Panc1 (cell line): Measurements from ENCODE around the gene TMEM204. TPM values are rescaled to one million over a fixed set of nuclear protein-coding genes. Genes with fewer than 3 reads are reported as not detected.

Experiments
- ATAC-seq: fragments of 200-7000 bp; cut with Tn5 transposase; 2 replicates; pipeline ENCODE4 v1.9.1; 2020; ENCODE audit warnings: mild to moderate bottlenecking, moderate library complexity
- BruUV-seq: library from RNA; stranded (reverse); fragments of 400-500 nt; replicated peaks from 2 replicates; lab custom pipeline; 2021; lab: Mats Ljungman, UMichigan
- CTCF ChIA-PET: fragments of 300-600 bp; sonication (Branson Sonifier 250); formaldehyde crosslinking; loops from one replicate; lab custom pipeline; 2022; ENCODE audit warnings: antibody characterized with exemption; lab: Charles Lee
- POLR2A ChIA-PET: fragments of 300-600 bp; sonication (Branson Sonifier 250); formaldehyde crosslinking; loops from one replicate; lab custom pipeline; 2022; ENCODE audit warnings: antibody characterized with exemption; lab: Charles Lee
- DNase-seq: peaks from one replicate; pipeline ENCODE4 v3.0.0-alpha.2; 2010; ENCODE audit warnings: low read depth, low spot score
- H3K27ac ChIP-seq: 2 replicates; pipeline ENCODE4 v1.5.1; 2011; ENCODE audit warnings: mild to moderate bottlenecking, low read length, inconsistent platforms
- H3K27me3 ChIP-seq: fragments of 200-500 bp; sonication (Bioruptor generic); 2 replicates; pipeline ENCODE4 v1.6.0; 2014; ENCODE audit warnings: low read length, inconsistent platforms; ENCODE audit not compliant: control insufficient read depth, insufficient read depth
- H3K36me3 ChIP-seq: fragments of 200-500 bp; sonication (Bioruptor generic); 2 replicates; pipeline ENCODE4 v1.5.1; 2014; ENCODE audit warnings: inconsistent platforms, mild to moderate bottlenecking, low read length, moderate library complexity; ENCODE audit not compliant: control insufficient read depth, insufficient read depth
- H3K4me1 ChIP-seq: 2 replicates; pipeline ENCODE4 v1.5.1; 2011; ENCODE audit warnings: inconsistent platforms, mild to moderate bottlenecking, low read length, moderate library complexity; ENCODE audit not compliant: control insufficient read depth, insufficient read depth
- H3K4me3 ChIP-seq, 2 experiments: 2 replicates each; pipeline ENCODE4 v1.5.1; 2011 to 2012; ENCODE audit warnings: low read depth in 2 of 2, low read length in 2 of 2, mild to moderate bottlenecking in 2 of 2, inconsistent platforms in 1 of 2, moderate library complexity in 1 of 2
- H3K9me3 ChIP-seq: fragments of 200-500 bp; sonication (Bioruptor generic); 2 replicates; pipeline ENCODE4 v1.5.1; 2014; ENCODE audit warnings: low read depth, mild to moderate bottlenecking, inconsistent platforms, low read length, moderate library complexity; ENCODE audit not compliant: control insufficient read depth, insufficient read depth
- POLR2AphosphoS5 ChIP-seq: IDR thresholded peaks from 2 replicates; pipeline ENCODE4 v1.6.1; 2012; ENCODE audit warnings: mild to moderate bottlenecking, low read depth, low read length, moderate library complexity
- SIN3A ChIP-seq: IDR thresholded peaks from 2 replicates; pipeline ENCODE4 v1.6.1; 2012; ENCODE audit warnings: low read depth, mild to moderate bottlenecking, low read length, moderate library complexity, borderline replicate concordance; ENCODE audit not compliant: insufficient read depth
- TCF7L2 ChIP-seq: IDR thresholded peaks from 2 replicates; pipeline ENCODE4 v1.6.1; 2011; ENCODE audit warnings: mild to moderate bottlenecking, low read depth, low read length, inconsistent platforms
- in situ Hi-C: cut with HindIII; loops from 2 replicates; pipeline ENCODE4 v1.10.0; 2016; ENCODE audit warnings: low sequenced_read_pairs, low pct_unique_long_range_greater_than_20kb
- intact Hi-C: fragments of 100-400 bp; cut with micrococcal nuclease; formaldehyde crosslinking; loops from one replicate; pipeline ENCODE4 v1.10.0; 2022; ENCODE audit not compliant: unreplicated experiment
- total RNA-seq: library from RNA; stranded (reverse); gene quantifications from one replicate; pipeline ENCODE4 v1.2.1, GENCODE V29; 2021; ENCODE audit not compliant: unreplicated experiment
- TF ChIP-seq, protein P1 (sequence below): fragments of 450-650 bp; IDR thresholded peaks from 2 replicates; pipeline ENCODE4 v1.5.1; 2017; ENCODE audit warnings: mild to moderate bottlenecking
- TF ChIP-seq, protein P2 (sequence below), 2 experiments: IDR thresholded peaks; 2 replicates each; pipeline ENCODE4 v1.6.1; 2011 to 2012; ENCODE audit warnings: low read depth in 2 of 2, control low read depth in 1 of 2, low read length in 1 of 2, mild to moderate bottlenecking in 1 of 2, moderate library complexity in 1 of 2; ENCODE audit not compliant: insufficient read depth in 1 of 2

The TMEM204 gene
- total RNA-seq, 1 experiment from 2014 or later, result 0.13 TPM

DNA sequence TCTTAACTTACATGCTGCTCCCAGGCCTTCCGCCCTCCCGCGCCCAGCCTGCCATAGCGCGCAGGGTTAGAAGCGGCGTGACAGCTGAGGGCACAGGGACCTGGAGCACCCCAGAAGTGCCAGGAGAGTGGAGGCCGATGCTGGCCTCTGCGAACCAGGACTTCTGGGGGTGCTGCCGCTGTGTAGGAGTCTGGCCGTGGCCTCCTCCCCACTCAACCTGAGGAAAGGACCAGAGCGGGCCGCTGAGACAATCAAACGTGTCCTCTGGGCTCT, 1.9 kb upstream of the TMEM204 start:
- in situ Hi-C loops, result no loop called here
- ChIA-PET CTCF (no interaction called here), POLR2A (no interaction called here)

DNA sequence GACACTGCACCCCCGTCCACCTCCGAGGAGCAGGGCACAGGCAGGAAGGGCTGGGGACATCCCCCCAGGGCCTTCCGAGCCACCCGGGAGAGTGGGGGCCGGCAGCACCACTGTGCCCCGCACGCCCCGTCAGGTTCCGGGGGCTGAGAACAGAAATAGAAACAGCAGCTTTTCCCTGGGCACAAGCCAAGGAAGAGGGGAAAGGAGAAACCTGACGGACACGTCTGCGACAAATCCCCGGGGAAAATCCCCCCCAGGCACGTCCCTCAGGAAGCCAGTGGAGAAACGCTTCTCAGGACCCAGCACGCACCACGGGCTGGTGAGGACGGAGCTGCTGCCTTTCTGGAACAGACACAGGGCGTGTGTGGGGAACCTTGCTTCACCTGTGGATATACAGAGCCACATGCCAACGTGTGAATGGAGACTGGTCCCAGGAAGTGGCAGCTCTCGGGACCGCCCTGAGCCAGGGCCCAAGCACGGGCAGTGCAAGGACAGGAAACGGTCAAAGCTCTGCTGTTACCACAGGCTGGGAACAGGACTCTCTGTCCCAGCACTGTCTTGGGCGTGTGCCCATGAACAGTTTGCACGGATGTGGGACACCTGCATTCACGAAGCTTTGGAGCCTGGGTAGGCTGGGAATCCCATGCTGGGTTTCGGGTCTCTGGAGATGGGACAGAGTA, 1.2 kb upstream of the TMEM204 start:
- DNase-seq (no peak), ATAC-seq (no peak)
- in situ Hi-C loops (no loop called here), intact Hi-C loops (no loop called here)
- Histone ChIP-seq H3K4me1 (no peaks in the 10 kb centered on the region), H3K27ac (no peak overlapping the region), H3K9me3 (no peaks in the 10 kb centered on the region), H3K27me3 (no peaks in the 10 kb centered on the region), H3K4me3 (no peak overlapping the region), H3K36me3 (no peaks in the 10 kb centered on the region)
- no TSS peak for BruUV-seq
- TF ChIP-seq, protein P1, sequence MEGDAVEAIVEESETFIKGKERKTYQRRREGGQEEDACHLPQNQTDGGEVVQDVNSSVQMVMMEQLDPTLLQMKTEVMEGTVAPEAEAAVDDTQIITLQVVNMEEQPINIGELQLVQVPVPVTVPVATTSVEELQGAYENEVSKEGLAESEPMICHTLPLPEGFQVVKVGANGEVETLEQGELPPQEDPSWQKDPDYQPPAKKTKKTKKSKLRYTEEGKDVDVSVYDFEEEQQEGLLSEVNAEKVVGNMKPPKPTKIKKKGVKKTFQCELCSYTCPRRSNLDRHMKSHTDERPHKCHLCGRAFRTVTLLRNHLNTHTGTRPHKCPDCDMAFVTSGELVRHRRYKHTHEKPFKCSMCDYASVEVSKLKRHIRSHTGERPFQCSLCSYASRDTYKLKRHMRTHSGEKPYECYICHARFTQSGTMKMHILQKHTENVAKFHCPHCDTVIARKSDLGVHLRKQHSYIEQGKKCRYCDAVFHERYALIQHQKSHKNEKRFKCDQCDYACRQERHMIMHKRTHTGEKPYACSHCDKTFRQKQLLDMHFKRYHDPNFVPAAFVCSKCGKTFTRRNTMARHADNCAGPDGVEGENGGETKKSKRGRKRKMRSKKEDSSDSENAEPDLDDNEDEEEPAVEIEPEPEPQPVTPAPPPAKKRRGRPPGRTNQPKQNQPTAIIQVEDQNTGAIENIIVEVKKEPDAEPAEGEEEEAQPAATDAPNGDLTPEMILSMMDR, result no peak
- TF ChIP-seq POLR2AphosphoS5 (no peak), SIN3A (no peak), TCF7L2 (no peak)
- TF ChIP-seq, protein P2, sequence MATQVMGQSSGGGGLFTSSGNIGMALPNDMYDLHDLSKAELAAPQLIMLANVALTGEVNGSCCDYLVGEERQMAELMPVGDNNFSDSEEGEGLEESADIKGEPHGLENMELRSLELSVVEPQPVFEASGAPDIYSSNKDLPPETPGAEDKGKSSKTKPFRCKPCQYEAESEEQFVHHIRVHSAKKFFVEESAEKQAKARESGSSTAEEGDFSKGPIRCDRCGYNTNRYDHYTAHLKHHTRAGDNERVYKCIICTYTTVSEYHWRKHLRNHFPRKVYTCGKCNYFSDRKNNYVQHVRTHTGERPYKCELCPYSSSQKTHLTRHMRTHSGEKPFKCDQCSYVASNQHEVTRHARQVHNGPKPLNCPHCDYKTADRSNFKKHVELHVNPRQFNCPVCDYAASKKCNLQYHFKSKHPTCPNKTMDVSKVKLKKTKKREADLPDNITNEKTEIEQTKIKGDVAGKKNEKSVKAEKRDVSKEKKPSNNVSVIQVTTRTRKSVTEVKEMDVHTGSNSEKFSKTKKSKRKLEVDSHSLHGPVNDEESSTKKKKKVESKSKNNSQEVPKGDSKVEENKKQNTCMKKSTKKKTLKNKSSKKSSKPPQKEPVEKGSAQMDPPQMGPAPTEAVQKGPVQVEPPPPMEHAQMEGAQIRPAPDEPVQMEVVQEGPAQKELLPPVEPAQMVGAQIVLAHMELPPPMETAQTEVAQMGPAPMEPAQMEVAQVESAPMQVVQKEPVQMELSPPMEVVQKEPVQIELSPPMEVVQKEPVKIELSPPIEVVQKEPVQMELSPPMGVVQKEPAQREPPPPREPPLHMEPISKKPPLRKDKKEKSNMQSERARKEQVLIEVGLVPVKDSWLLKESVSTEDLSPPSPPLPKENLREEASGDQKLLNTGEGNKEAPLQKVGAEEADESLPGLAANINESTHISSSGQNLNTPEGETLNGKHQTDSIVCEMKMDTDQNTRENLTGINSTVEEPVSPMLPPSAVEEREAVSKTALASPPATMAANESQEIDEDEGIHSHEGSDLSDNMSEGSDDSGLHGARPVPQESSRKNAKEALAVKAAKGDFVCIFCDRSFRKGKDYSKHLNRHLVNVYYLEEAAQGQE (IDR thresholded peaks at IDR 0.05; ENCODE audit: insufficient read depth in 1 of 2, low read depth in 2 of 2, low read length in 1 of 2), result no peak
- ChIA-PET CTCF (no interaction called here), POLR2A (no interaction called here)

More for the DNA sequence above, 1.9 kb upstream of the TMEM204 start:
- DNase-seq (no peak), ATAC-seq (no peak)
- no peaks in the 10 kb centered on the region for H3K27me3 ChIP-seq
- H3K4me1 ChIP-seq, result no peaks in the 10 kb centered on the region
- intact Hi-C loops, result no loop called here
- H3K27ac ChIP-seq, result no peak overlapping the region
- H3K36me3 ChIP-seq, result no peaks in the 10 kb centered on the region
- no peaks in the 10 kb centered on the region for H3K9me3 ChIP-seq
- BruUV-seq, result no TSS peak
- no peak for TF ChIP-seq SIN3A
- no peak for TF ChIP-seq TCF7L2
- no peak for TF ChIP-seq POLR2AphosphoS5
- TF ChIP-seq, protein P1, result no peak
- TF ChIP-seq, protein P2 (IDR thresholded peaks at IDR 0.05; ENCODE audit: insufficient read depth in 1 of 2, low read depth in 2 of 2, low read length in 1 of 2), result no peak
- H3K4me3 ChIP-seq, result no peak overlapping the region
